GM23338 (cell line): ENCODE data around the gene UCMA. TPM values are rescaled to one million over a fixed set of nuclear protein-coding genes. Genes with fewer than 3 reads are reported as not detected.

Source experiments
- CTCF ChIP-seq, 2 experiments: fragments of 200-600 bp in 1 of 2; sonication (generic) in 1 of 2; conservative IDR thresholded peaks; 2 replicates each; pipeline versions ENCODE4 v1.5.1 to v1.6.1; 2016 to 2017; ENCODE audit warnings: antibody characterized with exemption in 2 of 2, low read depth in 2 of 2, mild to moderate bottlenecking in 2 of 2, moderate library complexity in 1 of 2
- EZH2phosphoT487 ChIP-seq: fragments of 200-600 bp; sonication (generic); IDR thresholded peaks from one replicate; pipeline ENCODE4 v1.8.1; 2018; ENCODE audit warnings: antibody characterized with exemption; ENCODE audit not compliant: unreplicated experiment
- STAT1 ChIP-seq: IDR thresholded peaks from one replicate; pipeline ENCODE4 v1.6.1; 2016; ENCODE audit warnings: antibody characterized with exemption; ENCODE audit not compliant: unreplicated experiment
- ZNF462 ChIP-seq: fragments of 250-450 bp; sonication (Bioruptor Pico); IDR thresholded peaks from 2 replicates; pipeline ENCODE4 v1.5.0; 2020; ENCODE audit warnings: mild to moderate bottlenecking, moderate library complexity
- polyA plus RNA-seq: library from polyadenylated mRNA; unstranded; fragments of >200 nt; fragmentation: Nextera tagmentation; extraction: Ambion mirVana; gene quantifications from 2 replicates; pipeline ENCODE4 v1.2.1, GENCODE V29; 2016
- total RNA-seq: library from RNA; depleted of rRNA; stranded (reverse); fragments of >200 nt; shearing (Covaris generic); gene quantifications from 2 replicates; pipeline ENCODE4 v1.2.3, GENCODE V29; 2014
- TF ChIP-seq, protein P1 (sequence below): IDR thresholded peaks from one replicate; pipeline ENCODE4 v1.6.1; 2018; ENCODE audit warnings: antibody characterized with exemption; ENCODE audit not compliant: unreplicated experiment
- TF ChIP-seq, protein P2 (sequence below): IDR thresholded peaks from 2 replicates; pipeline ENCODE4 v1.6.1; 2016; ENCODE audit warnings: antibody characterized with exemption

The UCMA gene
- total and polyA plus RNA-seq, 2 experiments from 2014 or later = 12.7 to 16.7 TPM

DNA sequence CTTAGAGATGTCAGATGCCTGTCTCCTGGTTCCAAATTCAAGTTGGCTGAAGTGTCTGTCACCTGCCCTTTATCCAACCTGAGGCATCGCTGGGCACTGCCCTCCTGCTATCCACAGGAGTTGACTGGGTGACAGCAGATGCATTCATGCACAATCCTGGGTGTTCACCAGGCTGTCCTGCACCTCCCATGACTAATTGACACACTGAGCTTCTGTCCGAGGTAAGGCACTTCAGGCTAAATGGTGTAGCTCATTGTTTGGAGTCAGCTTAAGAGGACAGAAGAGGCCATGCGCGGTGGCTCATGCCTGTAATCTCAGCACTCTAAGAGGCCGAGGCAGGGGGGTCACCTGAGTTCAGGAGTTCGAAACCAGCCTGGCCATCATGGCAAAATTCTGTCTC, 2.4 kb downstream of the UCMA start (continued):
- no peak for TF ChIP-seq ZNF462
- TF ChIP-seq, protein P1, sequence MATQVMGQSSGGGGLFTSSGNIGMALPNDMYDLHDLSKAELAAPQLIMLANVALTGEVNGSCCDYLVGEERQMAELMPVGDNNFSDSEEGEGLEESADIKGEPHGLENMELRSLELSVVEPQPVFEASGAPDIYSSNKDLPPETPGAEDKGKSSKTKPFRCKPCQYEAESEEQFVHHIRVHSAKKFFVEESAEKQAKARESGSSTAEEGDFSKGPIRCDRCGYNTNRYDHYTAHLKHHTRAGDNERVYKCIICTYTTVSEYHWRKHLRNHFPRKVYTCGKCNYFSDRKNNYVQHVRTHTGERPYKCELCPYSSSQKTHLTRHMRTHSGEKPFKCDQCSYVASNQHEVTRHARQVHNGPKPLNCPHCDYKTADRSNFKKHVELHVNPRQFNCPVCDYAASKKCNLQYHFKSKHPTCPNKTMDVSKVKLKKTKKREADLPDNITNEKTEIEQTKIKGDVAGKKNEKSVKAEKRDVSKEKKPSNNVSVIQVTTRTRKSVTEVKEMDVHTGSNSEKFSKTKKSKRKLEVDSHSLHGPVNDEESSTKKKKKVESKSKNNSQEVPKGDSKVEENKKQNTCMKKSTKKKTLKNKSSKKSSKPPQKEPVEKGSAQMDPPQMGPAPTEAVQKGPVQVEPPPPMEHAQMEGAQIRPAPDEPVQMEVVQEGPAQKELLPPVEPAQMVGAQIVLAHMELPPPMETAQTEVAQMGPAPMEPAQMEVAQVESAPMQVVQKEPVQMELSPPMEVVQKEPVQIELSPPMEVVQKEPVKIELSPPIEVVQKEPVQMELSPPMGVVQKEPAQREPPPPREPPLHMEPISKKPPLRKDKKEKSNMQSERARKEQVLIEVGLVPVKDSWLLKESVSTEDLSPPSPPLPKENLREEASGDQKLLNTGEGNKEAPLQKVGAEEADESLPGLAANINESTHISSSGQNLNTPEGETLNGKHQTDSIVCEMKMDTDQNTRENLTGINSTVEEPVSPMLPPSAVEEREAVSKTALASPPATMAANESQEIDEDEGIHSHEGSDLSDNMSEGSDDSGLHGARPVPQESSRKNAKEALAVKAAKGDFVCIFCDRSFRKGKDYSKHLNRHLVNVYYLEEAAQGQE = no peak
- TF ChIP-seq CTCF (conservative IDR thresholded peaks at IDR 0.05; ENCODE audit: low read depth in 2 of 2) = no peak
- TF ChIP-seq, protein P2, sequence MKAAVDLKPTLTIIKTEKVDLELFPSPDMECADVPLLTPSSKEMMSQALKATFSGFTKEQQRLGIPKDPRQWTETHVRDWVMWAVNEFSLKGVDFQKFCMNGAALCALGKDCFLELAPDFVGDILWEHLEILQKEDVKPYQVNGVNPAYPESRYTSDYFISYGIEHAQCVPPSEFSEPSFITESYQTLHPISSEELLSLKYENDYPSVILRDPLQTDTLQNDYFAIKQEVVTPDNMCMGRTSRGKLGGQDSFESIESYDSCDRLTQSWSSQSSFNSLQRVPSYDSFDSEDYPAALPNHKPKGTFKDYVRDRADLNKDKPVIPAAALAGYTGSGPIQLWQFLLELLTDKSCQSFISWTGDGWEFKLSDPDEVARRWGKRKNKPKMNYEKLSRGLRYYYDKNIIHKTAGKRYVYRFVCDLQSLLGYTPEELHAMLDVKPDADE = no peak
- no peak for TF ChIP-seq STAT1
- no peak for TF ChIP-seq EZH2phosphoT487
